Measurements from ENCODE around the gene NIPSNAP2.

DNA sequence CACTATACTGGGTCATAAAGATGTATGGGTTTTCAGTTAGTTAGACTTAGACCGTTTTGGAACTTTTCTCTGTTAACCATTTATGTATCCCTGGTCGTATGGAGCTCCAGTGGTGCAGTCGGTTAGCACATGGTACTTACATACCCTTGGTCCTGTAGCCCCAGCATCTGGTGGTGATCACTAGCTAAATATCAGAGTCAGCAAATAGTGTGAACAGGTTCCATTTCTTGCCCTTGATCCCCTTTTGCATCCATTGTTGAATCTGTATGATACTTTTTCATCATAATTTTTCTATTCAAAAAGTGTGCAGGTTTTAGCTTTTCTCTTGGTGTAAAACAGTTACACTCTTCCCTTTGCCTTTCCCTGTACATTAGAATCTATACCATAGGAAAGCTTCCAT lies 15.9 kb downstream of the NIPSNAP2 start:
- TF ChIP-seq, protein P1, sequence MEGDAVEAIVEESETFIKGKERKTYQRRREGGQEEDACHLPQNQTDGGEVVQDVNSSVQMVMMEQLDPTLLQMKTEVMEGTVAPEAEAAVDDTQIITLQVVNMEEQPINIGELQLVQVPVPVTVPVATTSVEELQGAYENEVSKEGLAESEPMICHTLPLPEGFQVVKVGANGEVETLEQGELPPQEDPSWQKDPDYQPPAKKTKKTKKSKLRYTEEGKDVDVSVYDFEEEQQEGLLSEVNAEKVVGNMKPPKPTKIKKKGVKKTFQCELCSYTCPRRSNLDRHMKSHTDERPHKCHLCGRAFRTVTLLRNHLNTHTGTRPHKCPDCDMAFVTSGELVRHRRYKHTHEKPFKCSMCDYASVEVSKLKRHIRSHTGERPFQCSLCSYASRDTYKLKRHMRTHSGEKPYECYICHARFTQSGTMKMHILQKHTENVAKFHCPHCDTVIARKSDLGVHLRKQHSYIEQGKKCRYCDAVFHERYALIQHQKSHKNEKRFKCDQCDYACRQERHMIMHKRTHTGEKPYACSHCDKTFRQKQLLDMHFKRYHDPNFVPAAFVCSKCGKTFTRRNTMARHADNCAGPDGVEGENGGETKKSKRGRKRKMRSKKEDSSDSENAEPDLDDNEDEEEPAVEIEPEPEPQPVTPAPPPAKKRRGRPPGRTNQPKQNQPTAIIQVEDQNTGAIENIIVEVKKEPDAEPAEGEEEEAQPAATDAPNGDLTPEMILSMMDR (IDR thresholded peaks at IDR 0.05 in 4 of 5, conservative IDR thresholded peaks at IDR 0.05 in 1 of 5), result no peak
- TF ChIP-seq POLR2A (IDR thresholded peaks at IDR 0.05), result no peak
